ENCODE results near the gene RRP9.
A peak's percentile ranks its signal among the peaks of the same experiment; 100 is the strongest.
"Not testable (repeated sequence)": the region's sequence is repeated elsewhere in the genome, so short reads cannot be mapped to it uniquely, and the experiment has no call there.

Gene RRP9

DNA sequence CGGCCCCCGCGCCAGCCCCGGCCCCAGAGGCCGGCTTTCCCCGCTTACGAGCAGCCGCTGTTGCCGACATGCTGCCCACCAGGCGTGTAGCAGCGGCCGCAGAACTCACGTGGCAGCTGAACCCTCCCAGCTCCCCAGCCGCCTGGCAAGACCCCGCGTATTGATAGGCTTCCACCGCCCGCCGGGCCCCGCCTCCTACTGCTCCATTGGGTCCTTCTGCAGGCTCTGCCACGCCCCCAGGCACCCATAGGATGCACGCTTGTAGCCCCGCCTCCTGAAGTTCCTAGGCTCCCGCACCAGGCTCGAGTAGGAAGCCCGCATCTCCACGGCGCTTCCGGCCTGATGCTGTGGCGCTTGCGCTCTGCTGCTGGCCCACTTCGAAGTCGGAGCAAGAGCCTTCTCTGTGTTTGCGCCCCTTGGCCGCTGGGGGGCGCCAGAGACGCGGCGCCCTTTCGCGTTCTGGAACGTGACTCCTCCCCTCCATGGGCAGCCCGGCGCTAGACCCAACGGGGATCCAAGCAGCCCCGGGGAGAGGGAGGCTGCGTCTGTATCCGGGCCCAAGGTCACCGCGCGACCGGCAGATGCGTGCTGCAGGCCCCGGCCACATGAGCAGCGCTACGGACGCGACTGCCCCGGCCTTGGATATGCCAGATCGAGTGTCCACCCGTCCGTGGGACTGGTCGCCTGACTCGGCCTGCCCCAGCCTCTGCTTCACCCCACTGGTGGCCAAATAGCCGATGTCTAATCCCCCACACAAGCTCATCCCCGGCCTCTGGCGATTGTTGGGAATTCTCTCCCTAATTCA lies at the start of gene RRP9, which contains the start of gene PARP3:
Gene RRP9, minus strand, starts transcription at position 107 of the 805 bp plus-strand sequence. Its CDS starts 37 bp downstream, at position 70.
Gene PARP3, plus strand, starts transcription at position 566 of the 805 bp plus-strand sequence. CDS start 993 bp downstream, outside the sequence.
- DNase-seq (ENCODE audit: low read depth in 4 of 4, low spot score in 1 of 4), result peak; percentile 97 to 100 (median 99)

GRCh38 chr3:51990501-51990971 lies 48.8 kb upstream of the RRP9 start:
- not testable (repeated sequence) for DNase-seq (ENCODE audit: low read depth in 4 of 4, low spot score in 1 of 4)

DNA sequence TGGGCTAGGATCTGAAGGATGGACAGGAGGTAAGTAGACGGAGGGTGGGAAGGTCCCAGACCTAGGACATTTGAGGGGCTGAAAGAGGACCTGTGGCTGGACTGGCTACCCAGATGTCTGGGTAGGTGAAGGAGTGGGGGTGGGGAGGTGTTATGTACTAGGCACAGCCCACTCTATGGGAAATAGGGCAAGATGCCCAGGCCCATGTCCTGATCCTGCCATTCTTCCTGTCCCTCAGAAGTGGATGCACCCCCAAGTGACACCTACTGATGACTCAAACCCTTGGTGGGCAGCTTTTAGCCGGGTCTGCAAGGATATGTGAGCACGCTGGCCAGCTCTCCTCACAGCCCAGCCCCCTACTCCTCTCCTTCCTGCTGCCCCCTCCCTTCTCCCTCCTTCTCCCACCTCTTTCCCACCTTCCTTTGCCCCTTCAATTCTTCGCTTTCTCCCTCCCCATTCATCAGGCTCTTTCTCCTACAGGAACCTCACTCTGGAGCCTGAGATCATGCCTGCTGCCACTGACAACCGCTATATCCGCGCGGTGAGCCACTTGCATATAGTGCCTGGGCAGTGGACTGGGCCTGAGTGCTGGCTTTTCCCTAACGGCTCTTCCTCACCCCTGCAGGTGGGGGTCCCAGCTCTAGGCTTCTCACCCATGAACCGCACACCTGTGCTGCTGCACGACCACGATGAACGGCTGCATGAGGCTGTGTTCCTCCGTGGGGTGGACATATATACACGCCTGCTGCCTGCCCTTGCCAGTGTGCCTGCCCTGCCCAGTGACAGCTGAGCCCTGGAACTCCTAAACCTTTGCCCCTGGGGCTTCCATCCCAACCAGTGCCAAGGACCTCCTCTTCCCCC lies 46.8 kb upstream of the RRP9 start:
- DNase-seq (ENCODE audit: low read depth in 4 of 4, low spot score in 1 of 4), result no peak

GRCh38 chr3:51987568-51987967 lies 45.9 kb upstream of the RRP9 start:
- DNase-seq (ENCODE audit: low read depth in 4 of 4, low spot score in 1 of 4), result no peak

- no peak for DNase-seq (ENCODE audit: low read depth in 4 of 4, low spot score in 1 of 4)
Observed at GRCh38 chr3:51986010-51986947, 44.6 kb upstream of the RRP9 start.

GRCh38 chr3:51985063-51985462 lies 43.4 kb upstream of the RRP9 start:
- DNase-seq (ENCODE audit: low read depth in 4 of 4, low spot score in 1 of 4), result no peak

- DNase-seq (ENCODE audit: low read depth in 4 of 4, low spot score in 1 of 4), result no peak
Observed at GRCh38 chr3:51984269-51984647, 42.6 kb upstream of the RRP9 start.

GRCh38 chr3:51983578-51984268 lies 42.0 kb upstream of the RRP9 start:
- no peak for DNase-seq (ENCODE audit: low read depth in 4 of 4, low spot score in 1 of 4)

DNA sequence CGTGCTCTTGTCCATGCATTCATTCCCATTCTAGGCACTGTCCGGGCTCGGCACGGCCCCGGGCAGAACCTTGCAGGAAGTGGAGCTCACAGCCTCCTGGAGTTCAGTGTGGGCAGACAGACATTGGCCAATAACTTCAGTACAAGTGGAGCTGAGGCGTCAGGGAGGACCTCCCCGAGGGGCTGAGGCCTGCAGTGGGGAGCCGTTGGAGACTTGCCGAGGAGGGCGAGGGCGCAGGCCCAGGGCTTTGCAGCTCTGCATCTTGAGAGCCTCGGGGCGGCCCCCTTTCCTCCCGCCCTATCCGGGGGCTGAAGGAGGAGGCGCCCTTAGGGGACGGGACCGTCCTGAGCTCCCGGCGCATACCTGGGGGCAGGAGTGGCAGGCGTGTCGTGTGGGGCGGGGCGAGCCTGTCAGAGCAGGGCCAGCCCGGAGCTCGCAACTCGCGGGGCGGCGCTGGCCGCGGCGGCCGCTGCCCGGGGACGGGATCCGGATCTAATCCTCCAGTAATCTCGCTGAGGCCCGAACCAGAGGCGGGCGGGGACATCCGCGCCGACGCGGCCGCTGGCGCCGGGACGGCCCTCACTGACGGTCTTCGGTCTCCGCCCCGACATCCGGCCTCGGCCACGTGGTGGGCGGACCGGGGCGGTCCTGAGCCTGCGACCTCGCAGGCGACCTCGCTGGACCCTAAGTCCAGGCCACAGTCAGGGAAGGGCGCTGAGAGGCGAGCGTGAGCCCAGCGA lies 41.3 kb upstream of the RRP9 start, which contains the start of gene ACY1:
Gene ACY1, plus strand, starts transcription at position 698 of the 740 bp plus-strand sequence. CDS start 530 bp downstream, outside the sequence.
- peak in 3 of 4 experiments; percentile 61 to 84 (median 72) for DNase-seq (ENCODE audit: low read depth in 4 of 4, low spot score in 1 of 4)

DNA sequence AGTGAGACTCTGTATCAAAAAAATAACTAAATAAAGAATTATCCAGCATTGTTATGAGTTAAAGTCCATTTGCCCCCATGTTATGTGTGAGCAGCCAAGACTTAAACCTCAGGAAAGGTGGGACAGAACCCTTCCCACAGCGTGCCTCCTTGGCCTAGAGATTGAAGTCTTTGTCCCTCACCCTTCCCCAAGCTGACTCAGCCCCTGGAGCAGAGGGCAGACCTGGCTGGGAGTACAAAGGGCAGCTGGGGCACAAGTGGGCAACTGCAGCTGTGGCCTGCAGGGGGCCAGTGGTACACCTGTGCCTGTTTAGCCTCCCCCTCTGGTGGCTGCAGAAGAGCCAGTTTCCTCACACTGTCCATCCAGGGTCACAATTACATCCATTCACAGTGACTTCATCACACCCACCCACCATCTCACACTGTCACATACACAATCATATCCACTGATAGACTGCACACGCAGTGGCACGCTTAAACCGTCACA lies 40.7 kb upstream of the RRP9 start:
- DNase-seq (ENCODE audit: low read depth in 4 of 4, low spot score in 1 of 4), result no peak

DNA sequence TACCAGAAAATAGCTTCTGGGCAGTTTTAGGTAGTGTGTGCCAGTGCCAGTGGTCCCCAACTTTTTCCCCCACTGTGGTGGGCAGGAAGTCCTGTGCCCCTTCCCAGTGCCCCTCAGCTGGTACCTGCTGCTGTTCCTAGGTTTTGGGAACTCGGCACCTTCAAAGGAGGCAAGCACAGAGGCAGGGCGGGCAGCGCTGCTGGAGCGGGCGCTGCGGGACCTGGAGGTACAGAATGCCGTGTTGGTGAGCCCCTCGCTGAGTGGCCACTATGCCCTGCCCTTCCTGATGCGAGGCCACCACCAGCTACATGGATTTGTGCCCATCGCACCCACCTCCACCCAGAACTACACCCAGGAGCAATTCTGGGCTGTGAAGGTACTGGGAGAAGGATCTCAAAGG lies 38.5 kb upstream of the RRP9 start:
- DNase-seq (ENCODE audit: low read depth in 4 of 4, low spot score in 1 of 4), result no peak

DNA sequence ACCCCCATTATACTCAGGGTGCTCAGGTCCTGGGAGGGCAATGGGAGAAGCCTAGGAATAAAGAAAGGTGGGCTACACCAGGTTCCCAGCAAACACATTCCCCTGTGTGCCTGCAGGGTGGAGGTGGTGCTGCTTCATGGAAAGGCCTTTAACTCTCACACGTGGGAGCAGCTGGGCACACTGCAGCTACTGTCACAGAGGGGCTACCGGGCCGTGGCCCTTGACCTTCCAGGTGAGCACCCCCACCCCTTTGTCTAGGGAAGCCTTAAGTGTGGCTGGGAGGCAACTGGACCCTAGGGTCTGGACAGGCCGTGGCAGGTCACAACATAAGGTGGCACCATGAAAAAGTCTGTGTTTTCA lies 36.4 kb upstream of the RRP9 start:
- no peak for DNase-seq (ENCODE audit: low read depth in 4 of 4, low spot score in 1 of 4)

GRCh38 chr3:51977446-51978142 lies 35.9 kb upstream of the RRP9 start:
- DNase-seq (ENCODE audit: low read depth in 4 of 4, low spot score in 1 of 4), result no peak

GRCh38 chr3:51975852-51976549 lies 34.3 kb upstream of the RRP9 start:
- DNase-seq (ENCODE audit: low read depth in 4 of 4, low spot score in 1 of 4), result no peak

DNA sequence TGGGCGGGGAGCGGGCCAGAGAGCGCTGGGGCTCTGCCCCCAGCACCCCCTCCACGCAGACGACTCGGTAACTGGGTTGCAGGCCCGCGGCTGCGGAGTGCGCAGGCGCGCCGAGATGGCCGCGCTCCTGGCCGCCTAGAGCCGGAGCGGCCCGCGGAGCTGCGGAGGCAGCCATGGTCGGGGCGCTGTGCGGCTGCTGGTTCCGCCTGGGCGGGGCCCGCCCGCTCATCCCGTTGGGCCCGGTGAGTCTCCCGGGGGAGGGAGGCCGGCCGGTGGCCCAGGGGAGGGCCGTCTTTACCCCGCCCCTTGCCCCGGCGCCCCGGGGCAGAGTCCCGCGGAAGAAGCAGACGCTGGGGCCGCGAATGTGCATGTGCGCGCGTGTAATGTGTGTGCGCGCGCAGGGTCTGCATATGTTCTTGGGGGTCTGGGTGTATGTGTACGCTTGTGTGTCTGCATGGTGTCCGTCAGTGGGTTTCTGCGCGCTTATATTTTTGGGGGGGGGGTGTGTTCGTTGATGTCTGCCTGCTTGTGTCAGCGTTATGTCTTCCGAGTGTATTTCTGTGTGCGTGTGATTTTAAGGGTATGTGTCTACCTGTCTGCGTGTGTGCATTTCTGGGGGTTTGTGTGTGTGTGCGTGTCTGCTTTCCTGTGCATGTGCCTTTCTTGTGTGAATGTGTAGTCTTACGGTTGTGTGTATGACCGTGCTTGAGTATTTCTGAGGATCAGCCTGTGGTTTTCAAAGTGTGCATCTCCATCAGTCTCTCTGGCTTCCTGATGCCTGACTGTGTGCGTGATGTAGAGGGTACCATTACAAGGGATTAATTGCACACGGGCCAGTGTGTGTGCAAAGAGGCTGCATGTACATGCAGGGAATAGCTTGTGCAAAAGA lies 33.5 kb upstream of the RRP9 start, which contains the start of gene ABHD14A:
Gene ABHD14A, plus strand, starts transcription at position 102 of the 889 bp plus-strand sequence. Its CDS starts 72 bp downstream, at position 174.
- peak; percentile 43 to 58 (median 48) for DNase-seq (ENCODE audit: low read depth in 4 of 4, low spot score in 1 of 4)

GRCh38 chr3:51974277-51974962 lies 32.7 kb upstream of the RRP9 start:
- DNase-seq (ENCODE audit: low read depth in 4 of 4, low spot score in 1 of 4), result no peak
